Central memory CD4-positive, alpha-beta T cell (primary cell): ENCODE measurements around the gene GPR4.
A peak's percentile ranks its signal among the peaks of the same experiment; 100 is the strongest.
"Not testable (repeated sequence)": the region's sequence is repeated elsewhere in the genome, so short reads cannot be mapped to it uniquely, and the experiment has no call there.

Source experiments
- DNase-seq: peaks from one replicate; pipeline ENCODE4 v3.0.0; 2022

The GPR4 gene

DNA sequence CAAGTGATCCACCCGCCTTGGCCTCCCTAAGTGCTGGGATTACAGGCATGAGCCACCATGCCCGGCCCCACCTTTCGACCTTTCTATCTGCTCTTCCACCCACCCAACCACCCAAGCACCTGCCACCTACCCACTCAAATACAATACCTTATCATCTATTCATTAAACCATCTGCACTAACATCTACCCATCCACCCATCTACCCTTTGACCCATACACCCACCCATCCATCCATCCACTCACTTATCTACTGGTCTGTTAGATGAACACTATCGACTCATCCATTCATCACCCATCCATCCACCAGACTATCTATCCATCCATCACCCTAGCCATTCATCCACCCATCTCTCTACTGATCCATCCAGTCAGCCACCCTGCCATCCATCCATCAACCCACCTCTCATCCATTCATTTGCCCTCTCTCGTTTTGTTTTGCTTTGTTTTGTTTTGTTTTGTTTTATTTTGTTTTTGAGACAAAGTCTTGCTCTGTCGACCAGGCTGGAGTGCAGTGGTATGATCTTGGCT lies 20.0 kb upstream of the GPR4 start:
- no peak for DNase-seq

DNA sequence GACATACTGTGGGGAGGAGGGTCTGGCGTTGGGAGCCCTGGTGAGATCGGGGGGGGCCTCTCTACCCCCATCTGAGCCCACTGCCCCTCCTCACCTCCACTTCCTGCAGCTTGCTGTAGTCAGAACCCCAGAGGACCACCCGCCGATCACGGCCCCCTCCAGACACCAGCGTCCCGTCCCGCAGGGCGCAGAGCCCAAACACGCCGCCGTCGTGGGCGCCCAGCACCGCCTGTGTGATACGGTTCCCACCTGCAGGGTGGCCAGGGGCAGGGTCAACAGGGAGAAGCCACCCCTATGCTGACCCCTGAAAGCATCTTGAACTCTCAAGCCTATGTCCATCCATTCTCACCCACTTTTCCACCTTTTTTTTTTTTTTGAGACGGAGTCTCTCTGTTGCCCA lies 19.4 kb upstream of the GPR4 start:
- no peak for DNase-seq

DNA sequence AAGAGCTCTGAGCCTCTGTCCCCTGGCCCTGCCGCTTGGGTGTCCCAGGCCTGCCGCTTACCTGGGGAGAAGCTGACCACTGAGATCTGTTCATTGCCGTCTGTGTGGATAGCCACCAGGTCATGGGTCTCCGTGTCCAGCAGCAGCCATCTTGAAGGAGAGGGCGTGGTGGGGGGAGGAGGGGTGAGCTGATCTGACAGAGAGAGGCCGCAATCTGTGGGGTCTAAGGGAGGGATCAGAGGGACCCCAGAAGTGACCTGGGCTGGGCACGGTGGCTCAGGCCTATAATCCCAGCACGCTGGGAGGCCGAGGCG lies 14.6 kb upstream of the GPR4 start:
- DNase-seq, result no peak

DNA sequence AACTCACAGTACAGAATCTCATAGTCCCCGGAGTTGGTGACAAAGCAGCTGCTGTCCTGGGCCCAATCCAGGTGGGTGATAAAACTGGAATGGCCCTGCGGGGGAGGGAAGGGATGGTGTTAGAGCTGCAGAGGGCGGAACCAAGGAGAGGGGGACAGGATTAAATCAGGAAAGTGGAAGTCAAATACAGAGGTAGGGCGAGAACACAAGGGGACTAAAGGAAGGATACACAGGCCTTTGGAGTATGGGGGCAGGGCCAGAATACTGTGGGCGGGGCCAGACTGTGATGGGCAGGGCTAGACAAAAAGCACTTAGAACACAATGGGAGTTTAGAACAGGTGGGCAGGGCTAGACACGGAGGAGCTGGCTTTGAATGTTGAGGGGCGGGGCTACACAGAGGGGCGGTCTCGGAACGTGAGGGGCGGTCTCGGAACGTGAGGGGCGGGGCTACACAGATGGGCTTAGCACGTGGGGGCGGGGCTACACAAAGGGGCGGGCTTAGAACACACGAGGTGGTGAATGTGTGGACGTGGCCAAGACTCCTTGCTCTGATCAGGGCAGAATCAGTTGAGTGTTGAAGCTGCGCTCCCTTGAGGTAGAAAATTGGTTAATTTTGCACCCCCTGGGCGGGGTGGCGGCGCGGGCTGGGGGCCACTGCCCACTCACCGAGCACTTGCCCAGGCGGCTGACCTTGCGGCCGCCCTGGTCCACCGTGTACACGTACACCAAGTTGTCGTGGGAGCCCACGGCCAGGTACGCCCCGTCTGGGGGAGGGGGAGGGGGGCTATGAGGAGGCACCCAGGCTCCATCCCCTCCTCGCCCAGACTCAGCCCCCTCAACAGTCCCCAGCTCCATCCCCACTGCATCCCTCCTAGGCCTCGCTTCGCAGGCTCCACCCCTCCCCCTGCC lies 14.0 kb upstream of the GPR4 start:
- DNase-seq, result peak; percentile 77

DNA sequence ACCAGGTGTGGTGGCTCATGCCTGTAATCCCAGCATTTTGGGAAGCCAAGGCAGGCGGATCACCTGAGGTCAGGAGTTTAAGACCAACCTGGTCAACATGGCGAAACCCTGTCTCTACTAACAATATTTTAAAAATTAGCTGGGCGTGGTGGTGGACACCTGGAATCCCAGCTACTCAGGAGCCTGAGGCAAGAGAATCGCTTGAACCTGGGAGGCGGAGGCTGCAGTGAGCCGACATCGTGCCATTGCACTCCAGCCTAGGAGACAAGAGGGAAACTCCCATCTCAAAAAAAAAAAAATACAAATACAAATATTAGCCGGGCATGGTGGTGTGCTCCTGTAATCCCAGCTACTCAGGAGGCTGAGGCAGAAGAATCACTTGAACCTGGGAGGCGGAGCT lies 13.0 kb upstream of the GPR4 start:
- DNase-seq, result not testable (repeated sequence)

DNA sequence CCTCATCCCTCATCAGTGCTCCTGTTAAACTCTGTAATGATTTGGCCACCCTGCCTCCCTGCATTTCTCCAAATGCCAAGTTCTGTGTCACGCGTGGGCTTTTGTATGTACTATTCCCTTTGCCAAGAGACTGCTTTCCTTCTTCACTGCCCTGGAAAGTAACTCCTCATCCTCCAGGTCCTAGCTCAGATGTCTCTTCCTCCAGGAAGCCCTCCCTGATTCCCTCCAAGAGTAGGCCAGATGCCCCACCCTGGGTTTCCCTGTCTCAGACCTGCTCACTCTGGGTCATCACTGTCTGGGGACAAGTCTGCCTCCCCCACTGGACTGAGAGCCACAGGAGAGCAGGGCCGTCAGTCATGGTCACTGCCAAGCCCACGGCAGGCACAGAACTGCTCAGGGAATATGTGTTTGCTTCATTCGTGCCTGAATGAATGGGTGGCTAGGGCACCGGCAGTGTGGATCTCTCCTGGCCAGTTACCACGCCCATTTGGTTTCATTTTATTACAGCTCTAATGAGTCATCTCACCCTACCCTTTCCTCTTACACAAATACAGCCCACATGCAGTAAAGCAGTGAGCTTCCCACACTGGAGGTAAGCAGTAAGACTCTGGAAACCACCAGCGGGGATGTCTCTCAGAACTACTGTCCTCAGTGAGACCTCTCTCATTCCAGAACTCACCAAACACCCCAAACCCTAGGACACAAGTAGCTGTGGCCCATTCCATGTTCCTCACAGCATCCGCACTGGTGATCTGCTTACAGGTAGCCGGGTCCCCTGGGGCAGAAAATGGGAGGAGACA lies 12.1 kb upstream of the GPR4 start:
- no peak for DNase-seq

DNA sequence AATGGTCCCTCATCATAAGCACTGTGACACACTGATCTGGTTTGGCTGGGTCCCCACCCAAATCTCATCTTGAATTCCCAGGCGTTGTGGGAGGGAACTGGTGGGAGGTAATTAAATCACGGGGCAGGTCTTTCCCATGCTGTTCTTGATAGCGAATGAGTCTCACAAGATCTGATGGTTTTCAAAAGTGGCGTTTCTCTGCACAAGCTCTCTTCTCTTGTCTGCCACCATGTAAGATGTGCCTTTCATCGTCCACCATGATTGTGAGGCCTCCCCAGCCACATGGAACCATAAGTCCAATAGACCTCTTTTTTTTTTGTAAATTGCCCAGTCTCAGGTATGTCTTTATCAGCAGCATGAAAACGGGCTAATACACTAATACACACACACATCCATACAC lies 6.9 kb upstream of the GPR4 start:
- DNase-seq, result no peak

DNA sequence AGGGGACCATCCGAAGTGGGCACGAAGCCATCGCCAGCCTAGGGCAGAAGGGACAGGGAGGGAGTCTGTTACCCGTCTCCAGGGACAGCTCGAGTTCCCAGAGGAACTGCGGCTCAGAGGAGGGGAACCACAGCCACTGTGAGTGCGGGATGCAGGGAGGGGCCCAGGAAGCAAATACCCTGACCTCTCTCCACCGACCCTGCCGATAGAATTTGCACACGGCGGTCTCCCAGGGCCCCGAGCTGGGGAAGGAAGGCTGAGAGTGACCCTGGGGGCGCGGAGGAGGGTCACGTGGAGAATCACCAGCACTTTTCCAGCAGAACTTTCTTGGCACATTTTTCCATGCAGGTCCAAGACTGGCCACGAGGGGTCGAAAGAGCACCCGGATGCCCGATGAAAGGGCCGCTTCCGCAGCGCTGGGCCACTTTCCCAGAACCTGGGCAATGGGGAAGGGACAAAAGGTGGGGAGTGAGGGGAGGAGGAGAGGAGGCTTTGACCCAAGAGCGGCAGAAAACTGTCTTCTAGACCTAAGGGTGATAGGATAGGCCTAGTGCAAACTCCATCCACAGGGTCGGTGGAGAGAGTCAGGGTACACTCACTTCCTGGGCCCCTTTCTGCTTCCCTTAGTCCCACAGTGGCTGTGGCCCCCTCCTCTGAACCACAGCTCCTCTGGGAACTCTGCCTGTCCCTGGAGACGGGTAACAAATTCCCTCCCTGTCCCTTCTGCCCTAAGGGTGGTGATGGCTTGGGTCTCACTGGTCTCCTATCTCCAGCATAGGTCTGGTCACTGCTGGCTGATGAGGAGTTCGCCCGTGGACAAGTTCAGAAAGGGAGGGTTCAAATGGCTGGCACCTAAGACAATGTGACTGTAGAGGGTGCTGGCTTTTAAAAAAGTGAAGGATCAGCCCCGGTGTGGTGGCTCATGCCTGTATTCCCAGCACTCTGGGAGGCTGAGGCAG lies 5.3 kb upstream of the GPR4 start:
- peak; percentile 19 for DNase-seq

DNA sequence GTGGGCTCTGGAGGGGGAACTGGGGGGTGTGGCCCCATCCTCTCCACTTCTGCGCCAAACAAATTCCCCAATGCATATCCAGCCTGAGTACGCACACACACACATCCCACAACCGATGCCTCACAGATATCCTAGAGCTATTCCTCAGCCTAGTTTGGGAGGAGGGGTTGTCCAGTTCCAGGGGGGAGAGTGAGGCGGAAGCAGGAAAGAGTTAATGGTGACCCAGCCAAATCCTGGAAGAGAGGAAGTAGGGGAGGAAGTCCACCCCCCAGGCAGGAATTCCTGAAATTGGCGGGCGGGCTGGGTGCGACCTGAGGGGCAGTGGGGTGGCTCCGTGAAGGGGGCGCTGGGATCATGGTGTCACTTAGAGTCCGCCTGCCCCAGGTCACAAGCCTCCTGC lies 897 bp downstream of the GPR4 start:
- no peak for DNase-seq

DNA sequence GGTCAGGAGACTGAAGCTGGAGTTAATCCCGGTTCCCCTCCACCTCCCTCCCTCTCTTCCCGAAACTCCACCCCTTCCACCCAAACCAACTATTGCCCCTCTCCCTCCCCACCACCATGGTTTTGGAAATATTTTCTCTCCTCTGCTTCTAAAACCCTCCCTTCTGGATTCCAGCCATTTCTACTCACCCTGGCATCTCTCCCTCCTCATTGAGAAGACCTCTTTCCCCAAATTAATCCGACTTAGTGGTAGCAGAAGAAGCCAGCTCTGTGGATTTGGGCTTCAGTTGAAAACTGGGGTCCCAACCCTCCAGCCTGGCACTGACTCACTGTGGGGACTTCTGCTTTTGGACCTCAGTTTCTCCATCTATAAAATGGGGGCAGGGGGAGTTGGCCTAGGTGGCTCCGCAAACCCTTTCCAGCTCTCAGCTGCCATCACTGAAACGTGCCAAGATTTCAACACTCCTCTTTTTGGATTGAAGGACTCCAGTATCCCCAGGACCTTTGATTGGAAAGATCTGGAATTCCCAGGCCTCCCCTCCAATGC lies 1.6 kb downstream of the GPR4 start:
- DNase-seq, result no peak

DNA sequence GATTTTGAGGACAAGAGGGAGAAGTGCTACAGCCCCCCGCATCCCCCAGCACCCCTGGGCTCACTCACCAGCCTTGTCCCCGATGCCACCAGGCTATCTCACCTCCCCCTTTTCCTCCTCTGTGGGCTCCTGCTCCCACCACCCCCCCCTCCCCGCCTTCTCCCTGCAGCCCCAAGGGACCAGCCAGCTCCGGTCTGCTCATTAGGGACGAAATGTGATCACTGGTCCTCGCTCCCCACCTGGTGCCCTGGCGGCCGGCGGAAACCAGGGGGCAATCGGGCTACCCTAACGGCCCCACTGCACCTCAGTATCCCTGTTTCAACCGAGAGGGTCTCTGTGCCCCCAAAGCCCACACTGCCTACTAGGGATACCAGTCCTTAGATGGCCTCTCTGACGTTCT lies 2.7 kb downstream of the GPR4 start:
- no peak for DNase-seq

DNA sequence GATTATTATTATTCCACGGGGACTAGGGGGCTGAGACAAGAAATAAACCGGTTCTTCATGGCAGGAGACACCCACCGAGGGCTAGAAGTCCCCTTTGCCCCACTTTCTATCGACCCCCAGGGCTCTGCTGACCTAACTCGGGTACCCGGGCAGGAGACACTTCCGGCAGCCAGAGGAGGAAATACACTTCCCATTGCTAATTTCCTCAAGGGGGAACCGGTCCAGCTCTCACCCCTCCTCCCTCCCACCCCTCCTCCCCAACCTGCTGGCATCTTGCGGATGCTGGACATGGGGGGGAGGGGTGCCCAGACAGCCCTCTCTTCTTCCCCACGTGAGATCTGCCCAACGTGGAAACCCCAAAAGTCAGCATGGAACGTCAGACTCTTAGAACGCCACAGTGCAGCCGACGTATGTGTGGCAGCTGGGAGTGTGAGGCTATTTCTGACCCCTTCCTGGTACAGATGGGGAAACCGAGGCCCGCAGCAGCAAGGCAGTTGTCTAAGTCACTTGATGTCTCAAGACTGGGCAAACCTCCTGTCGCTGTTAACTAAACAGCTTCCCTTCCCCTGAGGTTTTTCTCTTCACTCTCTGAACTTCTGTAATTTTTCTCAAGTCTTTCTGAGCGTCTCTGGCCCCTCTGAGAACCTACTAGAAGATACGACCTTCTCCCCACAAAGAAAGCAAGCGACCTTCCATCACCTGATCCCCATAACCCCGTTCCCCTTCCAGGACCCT lies 3.6 kb downstream of the GPR4 start:
- no peak for DNase-seq

DNA sequence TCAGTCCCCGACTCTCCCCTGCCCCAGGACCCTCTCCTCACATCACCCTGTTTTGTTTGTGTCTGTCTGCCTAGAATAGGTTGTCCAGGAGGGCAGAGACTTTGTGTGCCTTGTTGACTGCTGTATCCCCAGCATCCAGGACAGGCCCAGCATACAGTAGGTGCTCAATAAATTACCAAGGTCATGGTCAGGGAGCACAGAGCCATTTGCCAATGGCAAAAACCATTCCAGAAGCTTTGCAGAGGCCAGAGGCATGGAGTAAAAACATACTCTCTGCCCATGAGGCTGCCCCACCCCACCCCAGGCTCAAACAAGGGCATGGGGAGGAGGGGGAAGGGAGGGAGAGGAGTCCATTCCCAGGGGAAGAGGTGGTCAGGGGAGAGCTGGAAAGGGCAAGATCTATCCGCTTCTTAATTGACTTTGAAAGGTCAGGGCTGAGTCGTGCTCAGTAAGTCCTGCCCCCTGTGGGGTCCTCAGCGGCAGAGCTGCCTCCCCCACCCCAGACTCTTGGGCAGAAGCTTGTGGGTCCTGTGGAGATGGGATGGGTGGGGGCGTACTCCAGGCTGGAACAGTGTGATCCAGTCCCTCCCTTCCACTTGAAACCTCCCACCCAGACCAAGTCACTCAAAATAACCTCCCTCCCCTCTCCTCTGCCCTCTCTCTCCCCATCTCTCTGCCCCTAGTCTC lies 4.4 kb downstream of the GPR4 start:
- DNase-seq, result no peak

DNA sequence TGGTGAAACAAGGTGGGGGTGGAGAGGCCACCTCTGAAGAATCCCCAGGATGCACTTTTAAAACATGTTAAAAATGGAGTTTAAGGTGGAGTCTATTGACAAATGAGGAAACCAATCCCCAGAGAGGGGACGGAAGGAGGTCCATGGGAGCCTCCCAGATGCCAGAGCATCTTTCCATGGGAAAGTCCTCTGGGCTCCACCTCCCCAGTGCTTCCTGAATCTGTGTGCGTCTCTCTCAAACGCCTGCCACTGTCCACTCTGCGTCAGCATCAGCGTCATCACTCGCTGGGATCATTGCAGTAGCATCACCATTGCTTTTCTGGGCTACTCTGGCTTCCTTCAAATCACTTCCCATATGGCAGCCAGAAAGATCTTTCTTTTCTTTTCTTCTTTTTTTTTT lies 6.2 kb downstream of the GPR4 start:
- DNase-seq, result no peak

DNA sequence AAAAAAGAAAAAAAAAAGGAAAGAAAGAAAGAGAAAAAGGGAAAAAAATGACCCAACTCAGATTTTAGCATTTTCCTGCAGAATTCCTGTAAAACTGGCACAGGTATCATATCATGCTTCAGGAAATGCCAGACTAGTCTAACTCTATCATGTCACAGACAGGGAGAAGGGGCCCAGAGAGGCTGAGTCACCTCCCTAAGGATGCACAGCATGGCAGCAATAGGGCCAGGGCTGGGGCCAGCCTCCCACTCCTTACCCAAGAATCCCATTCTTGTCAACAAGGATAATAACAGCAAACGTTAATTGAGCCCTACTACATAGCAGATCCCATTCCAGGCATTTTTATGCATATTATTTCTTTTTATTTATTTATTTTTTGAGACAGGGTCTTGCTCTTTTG lies 8.5 kb downstream of the GPR4 start:
- no peak for DNase-seq

DNA sequence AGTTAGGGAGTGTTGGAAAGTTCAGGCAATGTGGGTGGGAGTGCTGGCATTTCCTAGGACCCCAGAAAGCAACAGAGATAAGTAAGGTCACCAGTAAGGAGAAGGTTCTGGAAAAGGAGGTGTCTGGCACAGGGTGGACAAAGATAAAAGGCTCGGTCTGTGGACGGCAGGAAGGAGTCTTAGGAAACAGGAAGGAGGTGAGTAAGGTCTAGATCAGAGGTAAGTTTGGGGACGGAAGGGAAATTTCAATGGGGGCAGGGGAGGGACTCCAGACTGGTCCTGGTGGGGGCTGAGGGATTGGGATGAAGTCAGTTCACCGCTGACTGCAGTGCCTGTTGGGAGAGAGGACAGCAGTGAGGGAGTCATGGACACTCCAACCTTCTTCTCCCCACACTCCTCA lies 9.6 kb downstream of the GPR4 start:
- DNase-seq, result no peak

DNA sequence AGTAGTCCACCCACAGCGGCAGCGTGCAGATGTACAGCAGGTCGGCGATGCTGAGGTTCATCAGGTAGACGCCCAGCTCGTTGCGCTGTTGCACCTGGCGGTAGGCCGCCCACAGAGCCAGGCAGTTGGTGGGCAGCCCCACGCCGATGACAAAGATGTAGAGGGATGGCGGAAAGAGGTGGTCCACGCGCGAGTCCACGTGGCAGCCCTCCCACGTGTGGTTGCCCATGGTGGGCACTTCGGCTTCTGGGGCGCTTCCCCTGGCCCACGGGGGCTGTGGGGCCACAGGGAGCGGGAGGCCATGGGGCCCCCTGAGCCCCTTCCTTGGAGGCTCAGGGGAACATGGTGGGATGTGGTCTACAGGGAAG lies 10.4 kb downstream of the GPR4 start:
- DNase-seq, result no peak

DNA sequence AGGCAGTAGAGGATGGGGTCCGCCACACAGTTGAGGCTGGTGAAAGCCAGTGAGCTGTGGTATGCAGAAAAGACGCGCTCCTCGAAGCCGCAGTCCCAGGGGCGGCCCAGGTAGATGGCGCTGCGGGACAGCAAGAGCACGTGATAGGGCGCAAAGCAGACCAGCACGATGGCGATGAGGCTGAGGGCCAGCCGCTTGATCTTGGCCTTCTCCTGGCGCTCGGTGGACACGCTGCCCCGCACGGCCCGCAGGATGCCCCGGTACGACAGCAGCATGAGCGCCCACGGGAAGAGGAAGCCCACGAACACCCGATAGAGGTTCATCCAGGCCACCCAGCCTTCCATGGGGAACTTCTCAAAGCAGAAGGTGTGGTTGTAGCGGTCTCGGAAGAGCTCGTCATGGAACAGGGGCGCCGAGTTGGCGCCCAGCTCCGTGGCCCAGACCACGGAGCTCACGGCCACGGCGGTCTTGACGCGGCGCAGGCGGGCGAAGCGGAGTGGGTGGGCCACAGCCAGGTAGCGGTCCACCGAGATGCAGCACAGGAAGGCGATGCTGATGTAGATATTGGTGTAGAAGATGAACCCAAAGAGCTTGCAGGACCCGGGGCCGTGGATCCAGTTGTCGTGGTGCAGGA lies 10.9 kb downstream of the GPR4 start:
- DNase-seq, result no peak

DNA sequence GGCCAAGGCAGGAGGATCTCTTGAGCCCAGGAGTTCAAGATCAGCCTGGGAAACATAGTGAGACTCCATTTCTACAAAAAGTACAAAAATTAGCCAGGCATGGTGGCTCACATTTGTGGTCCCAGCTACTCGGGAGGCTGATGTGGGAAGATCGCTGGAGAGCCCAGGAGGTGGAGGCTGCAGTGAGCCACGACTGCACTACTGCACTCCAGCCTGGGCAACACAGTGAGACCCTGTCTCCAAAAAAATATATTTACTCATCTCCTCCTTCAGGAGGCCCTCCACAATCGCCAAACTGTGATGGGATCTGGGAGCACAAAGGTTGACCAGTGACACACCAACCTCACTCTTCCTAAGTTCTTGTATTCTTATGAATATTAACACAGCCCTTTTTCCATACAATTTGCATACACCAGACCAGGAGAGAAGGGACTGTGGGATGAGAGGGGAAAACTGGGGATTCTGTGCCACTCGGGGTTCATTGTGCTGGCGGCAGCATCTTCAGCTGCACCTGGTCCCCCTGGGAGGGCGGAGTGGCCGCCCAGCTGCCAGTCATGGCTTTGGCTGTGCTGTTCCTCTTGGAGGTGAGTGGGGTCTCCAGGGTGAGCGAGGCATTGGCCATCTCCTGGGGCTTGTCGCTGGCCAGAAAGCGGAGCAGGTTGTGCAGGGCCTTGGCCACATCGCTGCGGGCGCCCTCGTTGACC lies 11.6 kb downstream of the GPR4 start:
- no peak for DNase-seq

DNA sequence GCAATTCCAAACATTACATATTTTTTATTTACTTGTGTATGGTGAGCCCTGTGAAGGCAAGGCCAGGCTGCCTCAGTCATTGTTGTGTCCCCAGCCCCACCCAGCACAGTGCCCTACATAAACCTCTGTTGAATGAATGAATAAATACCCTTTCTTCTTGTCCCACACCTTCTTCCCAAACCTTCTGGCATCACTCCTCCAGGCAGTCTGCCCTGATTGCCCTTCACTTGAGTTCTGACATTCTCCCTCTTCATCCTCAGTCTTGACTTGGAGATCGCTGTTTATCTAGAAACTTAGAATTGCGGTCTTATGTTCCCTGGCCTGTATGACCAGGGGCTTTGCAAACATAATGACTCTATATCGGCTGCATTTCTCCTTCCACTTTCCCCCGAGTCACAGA lies 12.2 kb downstream of the GPR4 start:
- no peak for DNase-seq
